ENCODE results near the gene FHOD1.

DNA sequence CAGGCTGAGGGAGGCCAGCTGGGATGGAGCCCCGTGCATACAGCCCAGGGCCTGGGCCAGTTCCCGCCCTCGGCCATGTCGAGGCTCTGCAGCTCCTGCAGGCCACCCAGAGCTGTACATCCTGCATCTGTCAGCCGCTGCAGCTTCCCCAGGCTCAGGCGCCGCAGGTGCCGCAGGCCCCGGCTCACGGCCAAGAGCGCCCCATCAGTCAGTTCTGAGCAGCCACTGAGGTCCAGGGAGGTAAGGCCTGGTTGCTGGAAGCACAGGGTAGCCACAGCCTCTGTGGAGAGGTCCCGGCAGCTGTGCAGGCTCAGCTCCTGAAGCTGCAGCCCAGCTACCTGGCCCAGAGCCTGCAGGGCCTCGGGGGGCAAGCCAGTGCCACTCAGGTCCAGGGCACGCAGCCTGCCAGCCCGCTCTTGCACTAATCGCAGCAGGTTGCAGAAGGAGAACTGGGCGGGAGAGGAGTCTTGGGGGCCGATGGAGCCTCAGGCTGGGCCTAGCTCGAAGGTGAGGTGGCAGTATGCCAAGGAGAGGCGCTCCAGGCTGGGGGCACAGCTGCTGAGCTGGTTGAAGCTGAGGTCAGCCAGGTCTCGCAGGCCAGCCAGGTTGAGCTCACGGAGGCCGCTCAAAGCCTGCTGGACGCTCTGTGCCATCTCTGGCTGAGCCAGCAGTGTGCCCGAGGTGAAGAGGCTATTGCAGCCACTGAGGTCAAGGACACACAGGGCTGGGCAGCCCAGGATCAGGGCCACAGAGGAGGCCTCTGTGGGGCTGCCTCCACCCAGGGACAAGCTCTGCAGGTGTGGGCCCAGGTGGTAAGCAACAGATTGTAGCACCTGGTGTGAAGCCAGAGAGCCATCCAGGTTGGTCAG, 37.0 kb downstream of the FHOD1 start:
- TF ChIP-seq, protein P1, sequence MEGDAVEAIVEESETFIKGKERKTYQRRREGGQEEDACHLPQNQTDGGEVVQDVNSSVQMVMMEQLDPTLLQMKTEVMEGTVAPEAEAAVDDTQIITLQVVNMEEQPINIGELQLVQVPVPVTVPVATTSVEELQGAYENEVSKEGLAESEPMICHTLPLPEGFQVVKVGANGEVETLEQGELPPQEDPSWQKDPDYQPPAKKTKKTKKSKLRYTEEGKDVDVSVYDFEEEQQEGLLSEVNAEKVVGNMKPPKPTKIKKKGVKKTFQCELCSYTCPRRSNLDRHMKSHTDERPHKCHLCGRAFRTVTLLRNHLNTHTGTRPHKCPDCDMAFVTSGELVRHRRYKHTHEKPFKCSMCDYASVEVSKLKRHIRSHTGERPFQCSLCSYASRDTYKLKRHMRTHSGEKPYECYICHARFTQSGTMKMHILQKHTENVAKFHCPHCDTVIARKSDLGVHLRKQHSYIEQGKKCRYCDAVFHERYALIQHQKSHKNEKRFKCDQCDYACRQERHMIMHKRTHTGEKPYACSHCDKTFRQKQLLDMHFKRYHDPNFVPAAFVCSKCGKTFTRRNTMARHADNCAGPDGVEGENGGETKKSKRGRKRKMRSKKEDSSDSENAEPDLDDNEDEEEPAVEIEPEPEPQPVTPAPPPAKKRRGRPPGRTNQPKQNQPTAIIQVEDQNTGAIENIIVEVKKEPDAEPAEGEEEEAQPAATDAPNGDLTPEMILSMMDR (conservative IDR thresholded peaks at IDR 0.05; ENCODE audit: low read length): no peak
- no peak for TF ChIP-seq EZH2phosphoT487 (IDR thresholded peaks at IDR 0.05; ENCODE audit: borderline replicate concordance, low read depth, low read length)

Data from OCI-LY7 (cell line).